ENCODE data around the gene SOX18. TPM values are rescaled to one million over a fixed set of nuclear protein-coding genes. Genes with fewer than 3 reads are reported as not detected.

The SOX18 gene
- total and polyA plus RNA-seq, 2 of the 8 experiments (the other 6 are each of a cell fraction or from before 2014, with no cell fraction given) = 0.09 TPM; not detected in 1

DNA sequence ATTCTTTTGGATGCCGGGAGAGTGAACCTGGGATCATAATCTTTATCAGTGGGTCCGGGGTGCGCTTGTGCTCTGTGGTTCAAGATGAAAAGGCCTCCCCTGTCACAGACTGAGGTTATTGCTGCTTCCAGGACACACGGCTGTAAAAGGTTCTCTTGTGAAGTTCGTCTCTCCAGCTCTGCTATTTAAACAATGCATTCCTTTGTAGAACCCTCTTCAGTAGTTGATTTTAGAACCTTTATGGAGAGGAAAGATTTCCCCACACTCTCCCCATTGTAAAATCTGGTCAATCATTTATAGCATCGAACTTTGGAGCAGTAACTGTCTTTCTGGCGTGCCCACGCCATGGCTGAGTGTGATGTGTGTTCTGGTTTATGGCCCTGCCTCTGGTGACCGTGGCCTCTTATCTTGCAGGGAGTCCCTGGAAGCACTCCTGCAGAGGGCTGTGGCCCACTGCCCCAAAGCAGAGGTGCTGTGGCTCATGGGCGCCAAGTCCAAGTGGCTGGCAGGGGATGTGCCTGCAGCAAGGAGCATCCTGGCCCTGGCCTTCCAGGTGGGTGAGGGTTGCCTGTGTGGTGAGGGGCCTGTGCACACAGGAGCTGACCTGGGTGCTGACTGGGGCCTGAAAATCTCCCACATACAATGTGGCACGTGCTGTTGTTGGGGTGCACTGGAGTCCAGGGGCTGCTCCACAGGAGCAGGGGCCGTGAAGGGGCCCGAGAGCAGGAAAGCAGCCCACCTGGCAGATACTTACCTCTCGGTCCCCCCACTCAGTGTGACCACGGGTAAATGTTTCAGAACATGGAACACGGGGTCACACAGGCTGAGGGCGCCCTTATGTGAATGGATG, 25.1 kb downstream of the SOX18 start:
- no peak overlapping the region for H2BK15ac ChIP-seq (ENCODE audit: low read length)
- no peak overlapping the region for H2AK5ac ChIP-seq (ENCODE audit: low read depth, low read length)
- no peak overlapping the region for H3K4me3 ChIP-seq (ENCODE audit: extremely low read depth in 1 of 4, insufficient read depth in 2 of 4, low read depth in 3 of 4, low read length in 4 of 4)
- CTCF ChIA-PET (ENCODE audit: partially characterized antibody) = interaction anchor here (0.6 to 3.0 kb wide), 3 partner anchors 14 to 96 kb away, joined by 3 to 17 read pairs (median 5); no protein-coding TSS in a partner anchor
- H3K9me3 ChIP-seq (ENCODE audit: insufficient read depth in 2 of 2, low read depth in 1 of 2, low read length in 1 of 2) = no peaks in the 10 kb centered on the region
- H2BK120ac ChIP-seq (replicated peaks; ENCODE audit: low read depth, low read length) = no peak overlapping the region
- H3K18ac ChIP-seq (ENCODE audit: extremely low read depth, low read length) = no peak overlapping the region
- H3K27me3 ChIP-seq (replicated peaks in 1 of 4; ENCODE audit: control insufficient read depth in 3 of 4, extremely low read depth in 1 of 4, insufficient read depth in 3 of 4, low read length in 3 of 4) = no peaks in the 10 kb centered on the region
- H3K79me2 ChIP-seq (ENCODE audit: control insufficient read depth in 1 of 2, insufficient read depth in 2 of 2, low read length in 2 of 2) = no peaks in the 10 kb centered on the region
- no peak overlapping the region for H3K4me2 ChIP-seq (ENCODE audit: insufficient read depth in 1 of 2, low read depth in 2 of 2, low read length in 2 of 2)
- no peak overlapping the region for H4K91ac ChIP-seq (replicated peaks; ENCODE audit: insufficient read length, low read length)
- WGBS, 2 experiments (ENCODE audit: extremely low coverage in 1 of 2, insufficient coverage in 1 of 2, insufficient read length in 1 of 2, insufficient replicate concordance in 2 of 2, low coverage in 1 of 2, low lambda C conversion rate in 2 of 2, missing lambda C conversion rate in 1 of 2) = 90% methylated on average over 17 of the region's 17 CpGs; no CpG with 5 or more reads in 1 of the 2 experiments
- no peak overlapping the region for H4K5ac ChIP-seq (ENCODE audit: insufficient read length, low read depth, low read length)
- DNase-seq (ENCODE audit: low read depth in 1 of 2, low spot score in 2 of 2) (no peak), FAIRE-seq (no peak)
- no peak overlapping the region for H3K9ac ChIP-seq (replicated peaks in 1 of 4; ENCODE audit: extremely low read depth in 1 of 4, low read depth in 3 of 4, low read length in 3 of 4)
- H2AFZ ChIP-seq (ENCODE audit: low read length) = no peak overlapping the region
- TF ChIP-seq BACH1 (IDR thresholded peaks at IDR 0.05; ENCODE audit: low read length) (no peak), ZNF274 (IDR thresholded peaks at IDR 0.05; ENCODE audit: borderline replicate concordance, extremely low read depth, low read length) (no peak), CTBP2 (IDR thresholded peaks at IDR 0.05; ENCODE audit: borderline replicate concordance, insufficient read depth, insufficient read length, low read length) (no peak), TAF1 (IDR thresholded peaks at IDR 0.05; ENCODE audit: low read depth, low read length) (no peak), EZH2 (IDR thresholded peaks at IDR 0.05; ENCODE audit: low read depth, low read length, severe bottlenecking) (no peak), NRF1 (IDR thresholded peaks at IDR 0.05; ENCODE audit: low read depth, low read length) (no peak), KDM4A (IDR thresholded peaks at IDR 0.05; ENCODE audit: low read depth, low read length, severe bottlenecking) (no peak), BCL11A (IDR thresholded peaks at IDR 0.05; ENCODE audit: low read depth in 2 of 2, low read length in 2 of 2) (no peak), RFX5 (IDR thresholded peaks at IDR 0.05; ENCODE audit: borderline replicate concordance, low read depth, low read length) (no peak), SP2 (IDR thresholded peaks at IDR 0.05; ENCODE audit: low read length) (no peak), CHD1 (IDR thresholded peaks at IDR 0.05; ENCODE audit: low read depth, low read length) (no peak)
- POLR2A ChIA-PET (ENCODE audit: partially characterized antibody) = interaction anchor here (0.7 to 1.5 kb wide), 2 partner anchors 9 to 10 kb away, joined by 3 to 5 read pairs; no protein-coding TSS in a partner anchor
- peaks cover 10% of the 10 kb centered on the region for H3K79me1 ChIP-seq (ENCODE audit: low read depth, low read length)
- no peak overlapping the region for H2BK12ac ChIP-seq (ENCODE audit: low read depth, low read length)
- H3K4ac ChIP-seq (replicated peaks; ENCODE audit: insufficient read length, low read depth, low read length) = no peak overlapping the region
- H3K14ac ChIP-seq (ENCODE audit: insufficient read length) = no peak overlapping the region
- H3K27ac ChIP-seq (ENCODE audit: low read depth, low read length) = no peak overlapping the region
- H3K23me2 ChIP-seq (ENCODE audit: low read depth, low read length) = 0 out of 2 replicates have a peak, but pooled peaks cover 4% of the 10 kb centered on the region
- no peak overlapping the region for H3K23ac ChIP-seq (ENCODE audit: insufficient read length)
- H2BK5ac ChIP-seq (ENCODE audit: low read depth, low read length) = no peak overlapping the region
- no peak overlapping the region for H2BK20ac ChIP-seq (ENCODE audit: low read length)
- no peaks in the 10 kb centered on the region for H3K4me1 ChIP-seq (replicated peaks in 1 of 4; ENCODE audit: control insufficient read depth in 3 of 4, insufficient read depth in 4 of 4, low read length in 3 of 4)
- no peak overlapping the region for H3K56ac ChIP-seq (replicated peaks; ENCODE audit: insufficient read length, low read depth, low read length)
- H4K8ac ChIP-seq (ENCODE audit: extremely low read depth, insufficient read depth, low read length) = no peak overlapping the region; the same call in 1 of the 2 replicates
- peaks cover 3 to 20% of the 10 kb centered on the region in 2 experiments for H4K20me1 ChIP-seq (replicated peaks in 1 of 2; ENCODE audit: control insufficient read depth in 1 of 2, insufficient read depth in 2 of 2, low read length in 2 of 2)
- H3K36me3 ChIP-seq (ENCODE audit: control insufficient read depth in 2 of 4, insufficient read depth in 4 of 4, low read length in 3 of 4) = peaks cover 18 to 47% (median 45%) of the 10 kb centered on the region in 4 experiments

Measured in H1 (cell line).